DMS114 treated with DMSO at 0.1 percent for 48 hours (cell line): Measurements from ENCODE around the gene CELSR1.
"Not testable (repeated sequence)": the region's sequence is repeated elsewhere in the genome, so short reads cannot be mapped to it uniquely, and the experiment has no call there.

Experiments
- DNase-seq: peaks from one replicate; lab custom pipeline; 2025; ENCODE audit not compliant: unreplicated experiment; lab: John Stamatoyannopoulos, UW

The CELSR1 gene

DNA sequence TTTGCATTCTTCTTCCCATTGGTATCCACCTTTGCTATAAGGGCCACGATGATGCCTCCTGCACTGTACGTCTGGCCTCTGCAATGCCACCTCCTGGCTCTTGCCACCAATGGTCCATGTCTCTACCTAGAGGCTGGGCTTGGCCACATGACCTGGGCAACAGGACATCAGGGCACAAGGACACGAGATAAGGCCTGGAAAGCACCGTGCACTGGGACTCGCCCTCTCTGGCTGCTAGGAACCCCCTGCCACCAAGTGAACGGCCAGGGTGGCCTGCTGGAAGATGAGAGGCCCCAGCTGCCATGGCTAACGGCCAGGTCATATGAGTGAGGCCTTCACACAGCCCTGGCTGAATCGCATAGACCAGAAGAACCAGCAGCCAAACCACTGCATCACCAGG is 114.5 kb downstream of the CELSR1 start:
- no peak for DNase-seq

DNA sequence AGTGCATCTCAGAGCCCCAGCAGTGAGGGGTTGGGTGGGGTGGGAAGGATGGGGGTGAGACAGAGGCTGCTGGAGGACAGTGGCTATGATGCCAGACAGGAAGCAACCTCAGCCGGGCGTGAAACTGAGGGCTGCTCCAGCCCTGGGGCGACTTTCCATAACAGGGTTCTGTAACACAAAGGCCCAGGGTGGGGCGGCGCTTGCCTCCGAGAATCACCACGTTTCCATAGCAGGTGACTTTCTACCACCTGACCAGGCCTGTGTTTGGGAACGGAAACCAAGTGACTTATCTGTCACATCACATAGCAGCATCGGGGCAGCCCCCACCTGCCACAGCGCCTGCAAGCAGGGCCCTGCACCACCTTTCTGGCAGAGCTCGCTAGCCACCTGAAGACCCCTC is 116.2 kb downstream of the CELSR1 start:
- no peak for DNase-seq

DNA sequence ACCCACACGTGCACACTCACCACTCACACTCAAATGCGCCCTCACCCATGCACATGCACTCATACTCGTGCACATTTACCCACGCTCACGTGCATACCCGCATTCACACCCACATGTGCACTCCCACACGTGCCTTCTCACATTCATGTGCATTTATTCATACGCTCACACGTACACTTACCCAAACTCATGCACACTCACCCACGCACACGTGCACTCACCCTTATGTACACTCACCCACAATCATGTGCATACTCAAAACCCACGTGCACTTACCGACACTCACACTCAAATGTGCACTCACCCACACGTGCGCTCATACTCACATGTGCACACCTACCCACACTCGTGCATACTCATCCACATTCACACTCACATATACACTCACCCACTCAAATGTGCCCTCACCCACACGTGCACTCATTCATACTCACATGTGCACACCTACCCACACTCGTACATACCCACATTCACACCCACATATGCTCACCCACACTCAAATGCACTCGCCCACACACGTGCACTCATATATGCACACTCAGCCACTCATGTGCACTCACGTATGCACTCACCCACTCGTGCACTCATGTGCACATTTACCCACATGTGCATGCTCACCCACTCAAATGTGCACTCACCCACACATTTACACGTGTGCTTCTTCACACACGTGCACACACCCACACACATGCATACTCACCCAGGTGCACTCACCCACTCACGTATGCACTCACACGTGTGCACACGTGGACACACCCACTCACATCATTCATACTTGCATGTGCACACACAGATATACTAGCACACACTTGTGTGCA is 117.5 kb downstream of the CELSR1 start:
- DNase-seq: no peak

DNA sequence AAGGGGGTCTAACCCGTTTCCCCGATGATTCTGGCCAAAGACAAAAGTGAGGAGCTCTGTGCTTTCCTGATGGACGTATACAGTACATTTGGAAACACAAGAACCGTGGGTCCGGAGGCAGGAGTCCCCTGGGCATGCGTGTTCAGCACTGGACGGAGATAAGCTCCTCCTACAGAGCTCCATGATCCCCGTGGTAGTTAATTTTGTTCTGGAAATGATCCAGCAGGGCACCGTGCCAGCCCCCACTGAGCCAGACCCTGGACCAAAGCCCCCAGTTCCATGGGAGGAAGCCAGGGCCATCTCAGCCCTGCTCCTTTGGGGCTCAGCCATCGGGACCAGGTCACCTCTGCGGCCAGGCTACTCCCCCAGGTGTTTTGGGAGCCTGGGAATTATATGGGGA is 118.6 kb downstream of the CELSR1 start:
- no peak for DNase-seq

DNA sequence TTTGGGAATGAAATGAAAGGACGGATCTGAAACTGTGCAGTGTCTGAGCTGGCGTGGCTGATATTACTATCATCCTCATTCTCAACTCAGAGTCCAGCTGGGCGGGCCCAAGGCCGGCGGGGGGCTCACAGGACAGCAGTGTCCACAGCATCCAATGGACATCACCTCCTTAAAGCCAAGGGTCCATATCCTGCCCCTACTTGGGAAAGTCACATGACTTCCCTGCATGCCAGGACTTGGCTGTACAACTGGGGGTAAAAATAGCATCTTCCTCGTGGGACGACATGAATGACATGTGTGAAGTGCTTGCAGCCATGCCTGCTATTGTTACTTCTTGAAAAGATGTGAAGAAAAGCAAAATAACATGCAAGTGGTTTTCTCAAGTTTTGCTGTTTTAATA is 119.7 kb downstream of the CELSR1 start:
- DNase-seq: no peak

DNA sequence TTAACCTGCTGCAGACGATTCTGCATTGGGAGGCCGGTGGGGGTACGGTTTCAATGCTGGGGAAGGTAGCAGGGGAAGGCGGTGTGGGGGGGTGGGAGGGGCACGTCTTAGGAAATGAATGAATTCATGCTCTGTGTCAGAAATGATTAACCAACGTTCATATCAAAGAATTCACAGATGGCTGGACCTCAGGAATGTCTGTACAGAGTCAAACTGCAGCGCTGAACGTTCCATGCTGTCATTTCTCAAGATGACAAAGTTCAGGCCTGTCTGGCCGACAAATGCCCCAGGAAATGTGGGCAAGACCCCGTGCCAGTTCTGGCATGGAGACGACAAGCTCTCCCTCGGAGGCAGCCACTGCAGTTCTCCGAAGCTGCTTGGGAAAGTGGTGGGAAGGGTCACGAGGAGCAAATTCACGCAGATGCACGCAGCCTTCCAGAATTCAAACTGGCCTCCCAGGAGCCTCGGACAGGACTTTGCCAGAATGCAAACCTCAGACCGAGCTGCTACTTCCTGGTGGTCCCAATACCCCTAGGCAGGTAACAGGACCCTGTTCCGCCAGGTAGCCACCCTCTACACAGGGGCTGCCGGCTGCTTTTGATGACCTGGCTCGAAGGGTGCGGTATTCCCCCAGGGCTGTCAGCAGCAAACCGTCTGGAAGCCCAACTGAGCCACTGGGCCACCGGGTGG is 120.4 kb downstream of the CELSR1 start:
- DNase-seq: no peak

DNA sequence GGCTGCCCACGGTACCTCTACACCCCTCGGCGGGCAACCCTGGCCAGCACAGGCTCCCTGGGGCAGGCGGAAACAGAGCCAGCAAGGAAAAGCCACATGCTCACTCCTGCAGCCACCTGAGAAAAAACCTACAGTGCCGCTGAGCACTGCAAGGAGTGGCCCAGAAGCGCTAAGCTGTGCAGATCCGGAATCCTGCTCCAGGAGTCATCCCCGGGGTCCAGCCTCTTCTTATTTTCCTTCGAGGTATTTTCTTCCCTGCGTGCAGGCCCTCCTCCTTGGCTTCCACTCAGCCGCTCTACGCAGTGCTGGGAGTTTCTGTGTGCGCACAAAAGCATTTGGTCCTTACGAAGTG is 120.9 kb downstream of the CELSR1 start:
- DNase-seq: no peak

DNA sequence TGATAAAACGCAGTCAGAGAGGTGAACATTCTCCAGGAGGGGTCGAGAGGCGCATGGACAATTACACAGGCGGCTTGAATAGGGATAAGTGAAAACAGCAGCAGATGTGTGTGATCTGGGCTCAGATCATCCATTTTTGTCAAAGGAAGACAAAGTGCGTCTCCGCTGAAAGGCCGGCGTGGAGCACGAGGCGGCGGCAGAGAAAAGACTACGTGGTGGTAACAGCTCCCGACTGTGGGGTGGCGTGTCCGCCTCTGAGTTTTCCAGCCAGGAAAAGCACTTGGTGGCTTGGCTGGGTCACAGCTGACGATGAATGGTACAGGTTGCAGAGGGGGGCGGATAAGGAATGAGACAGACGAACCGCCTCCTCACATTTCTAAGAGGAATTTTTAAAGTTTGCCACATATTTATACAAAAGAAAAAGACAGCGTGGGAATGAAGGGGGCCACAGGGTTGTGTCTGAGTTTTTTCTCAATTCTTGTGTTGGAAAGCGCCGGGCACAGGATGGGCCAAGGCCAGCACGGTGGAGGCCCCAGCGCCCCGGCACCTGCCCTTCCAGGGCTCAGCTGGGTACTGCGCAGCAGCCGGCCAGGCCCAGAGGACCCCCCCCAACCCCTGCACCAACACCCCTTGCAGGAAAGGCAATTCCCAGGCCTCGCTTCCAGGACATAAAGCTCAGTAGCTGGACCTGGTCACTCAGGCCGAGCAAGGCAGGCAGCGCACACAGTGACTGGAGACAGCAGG is 121.5 kb downstream of the CELSR1 start:
- DNase-seq: no peak

DNA sequence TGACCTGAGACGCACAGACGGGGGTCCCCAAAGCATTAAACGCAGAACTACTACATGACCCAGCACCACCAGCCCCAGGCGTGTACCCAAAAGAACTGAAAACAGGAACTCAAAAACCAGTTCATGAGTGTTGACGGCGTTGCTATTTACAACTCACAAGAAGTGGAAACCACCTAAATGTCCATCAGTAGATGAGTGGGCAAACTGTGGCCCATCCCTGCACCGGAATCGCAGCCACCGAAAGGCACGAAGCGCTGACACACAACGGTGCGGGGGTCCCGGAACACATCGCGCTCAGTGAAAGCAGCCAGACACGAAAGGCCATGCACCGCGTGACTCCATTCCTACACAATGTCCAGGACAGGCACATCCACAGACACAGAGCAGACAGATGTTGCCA is 122.7 kb downstream of the CELSR1 start:
- DNase-seq: no peak

DNA sequence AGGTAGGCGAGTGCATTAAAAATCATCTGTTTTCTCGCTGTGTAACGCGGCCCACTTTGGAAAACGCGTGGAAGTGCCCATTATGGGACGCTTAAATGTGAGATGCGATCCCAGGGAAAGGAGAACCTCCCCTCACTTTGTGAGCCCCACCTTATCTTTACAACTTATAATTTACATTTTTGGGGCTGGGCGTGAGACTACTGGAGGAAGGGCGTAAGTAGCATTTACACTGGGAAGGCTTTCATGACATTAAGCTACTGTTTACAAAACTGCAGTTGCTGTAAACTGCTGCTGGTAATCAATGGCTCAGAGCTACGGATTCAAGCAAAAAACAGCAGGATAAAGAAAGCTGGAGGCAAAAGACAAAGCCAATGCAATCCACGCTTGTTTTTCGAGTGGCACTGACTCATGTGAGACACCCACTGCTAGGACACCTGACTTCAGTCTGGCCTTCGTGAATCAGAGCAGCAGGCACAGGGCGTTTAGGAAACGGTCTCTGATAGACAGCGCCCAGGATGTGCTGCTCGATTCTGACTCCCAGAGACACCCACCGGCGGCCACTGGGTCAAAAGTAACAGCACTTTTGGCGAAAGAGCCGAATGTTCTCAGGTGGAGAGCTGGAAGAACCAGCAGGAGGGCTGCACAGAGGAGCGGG is 123.6 kb downstream of the CELSR1 start:
- no peak for DNase-seq

DNA sequence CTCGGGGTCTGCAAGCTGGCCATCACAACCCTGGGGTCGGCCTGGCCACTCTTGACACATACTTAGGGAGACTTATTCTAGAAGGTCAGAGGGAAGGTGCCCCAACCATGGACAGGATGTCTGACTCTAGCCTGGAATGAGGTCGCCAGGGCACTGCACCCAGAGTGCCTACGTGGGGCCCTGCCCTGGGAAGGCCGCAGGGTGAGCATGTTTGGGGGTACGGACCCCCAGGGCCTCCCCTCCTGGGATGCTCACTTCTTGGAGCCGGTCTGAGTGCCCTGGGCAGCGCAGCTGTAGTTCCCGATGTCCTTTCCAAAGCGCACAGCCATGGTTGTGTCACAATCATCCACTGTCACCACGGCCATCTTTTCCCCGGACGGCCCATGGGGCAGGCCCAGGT is 126.1 kb downstream of the CELSR1 start:
- no peak for DNase-seq

DNA sequence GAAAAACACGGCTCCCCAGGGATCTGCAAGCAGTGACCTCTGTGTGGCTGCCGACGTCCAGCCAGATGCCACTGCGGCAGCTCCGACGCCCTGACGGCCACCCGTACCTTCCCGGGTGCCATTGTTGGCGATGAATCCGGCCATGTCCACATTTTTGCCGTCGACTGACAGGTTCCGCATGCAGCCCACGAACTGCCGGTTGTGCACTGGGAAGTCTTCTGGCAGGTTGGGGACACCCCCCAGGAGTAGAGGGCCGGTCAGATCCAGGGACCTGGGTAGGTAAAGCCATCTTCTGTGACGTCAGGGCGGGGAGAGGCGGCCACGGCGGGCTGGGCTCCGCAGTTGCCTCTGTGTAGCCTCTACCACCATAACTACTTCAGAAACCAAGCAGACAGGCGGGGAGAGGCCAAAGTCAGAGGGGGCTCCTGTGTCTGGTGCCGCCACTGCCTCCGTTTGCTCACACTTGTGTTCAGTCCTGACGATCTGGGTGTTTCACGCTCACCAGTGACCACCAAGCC is 127.1 kb downstream of the CELSR1 start:
- DNase-seq: no peak

DNA sequence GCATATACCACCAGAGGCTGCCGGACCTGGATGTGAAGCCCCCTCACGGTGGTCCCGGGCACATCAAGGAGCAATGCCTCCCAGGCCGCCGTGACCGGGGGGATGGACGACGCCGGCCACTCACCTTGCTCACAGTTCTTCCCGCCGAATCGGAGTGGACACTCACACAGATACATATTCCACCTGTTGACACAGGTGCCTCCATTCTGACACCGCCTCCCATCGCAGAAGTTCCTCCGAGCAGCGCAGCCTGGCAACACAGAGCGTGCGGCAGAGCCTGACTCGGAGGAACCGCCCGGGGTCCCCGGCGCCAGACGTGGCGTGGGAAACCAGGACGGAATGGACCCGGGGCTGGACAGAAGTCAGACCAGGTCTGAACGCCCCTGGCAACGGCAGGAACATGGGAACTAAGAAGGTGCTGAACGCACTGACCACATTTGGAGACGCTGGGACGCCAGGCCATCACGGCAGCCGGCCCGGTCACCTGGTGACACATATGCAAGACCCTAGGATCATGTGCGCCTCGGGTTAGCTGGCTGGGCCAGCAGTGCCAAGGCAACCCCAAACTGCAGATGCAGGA is 127.7 kb downstream of the CELSR1 start:
- no peak for DNase-seq

DNA sequence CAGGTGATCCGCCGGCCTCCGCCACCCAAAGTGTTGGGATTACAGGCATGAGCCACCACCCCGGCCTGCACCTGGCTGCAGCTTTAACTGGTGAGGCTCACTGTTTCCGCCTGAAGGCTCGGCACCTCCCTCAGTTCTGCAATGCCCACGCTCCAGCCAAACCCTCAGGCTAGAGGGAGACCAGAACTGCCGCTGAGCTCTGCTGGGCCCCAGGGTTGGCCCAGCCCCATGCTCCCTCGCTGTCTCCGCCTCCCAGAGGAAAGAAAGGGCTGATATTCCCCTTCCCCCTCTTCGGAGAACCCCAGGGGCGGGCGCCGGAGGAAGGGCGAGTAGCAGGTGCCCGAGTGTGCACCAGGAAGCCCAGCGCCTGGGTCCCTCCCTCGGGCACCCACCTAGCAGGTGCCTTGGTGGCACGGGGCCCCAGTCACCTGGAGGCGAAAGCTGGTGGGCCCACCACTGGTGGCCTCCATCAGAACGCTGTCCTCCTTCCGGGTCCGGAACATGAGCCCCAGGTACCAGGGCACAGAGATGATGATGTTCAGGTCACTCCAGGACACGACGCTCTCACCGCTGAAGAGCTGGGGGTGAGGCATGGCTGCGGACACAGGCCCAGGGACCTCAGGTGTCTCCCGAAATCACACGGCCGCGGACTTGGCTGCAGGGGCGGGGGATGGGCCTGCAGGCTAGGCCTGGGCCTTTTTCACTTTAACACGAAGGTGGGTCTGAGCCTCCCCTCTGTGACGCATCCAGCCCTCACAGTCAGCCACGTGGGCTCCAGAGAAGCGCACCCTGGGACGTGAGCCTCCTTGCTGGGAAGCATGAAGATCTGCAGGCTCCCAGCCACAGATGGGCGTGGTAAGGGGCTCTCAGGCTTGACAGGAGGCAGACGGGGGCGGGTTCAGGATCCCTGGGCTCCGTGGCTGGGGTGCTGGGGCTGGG is 128.6 kb downstream of the CELSR1 start:
- no peak for DNase-seq

DNA sequence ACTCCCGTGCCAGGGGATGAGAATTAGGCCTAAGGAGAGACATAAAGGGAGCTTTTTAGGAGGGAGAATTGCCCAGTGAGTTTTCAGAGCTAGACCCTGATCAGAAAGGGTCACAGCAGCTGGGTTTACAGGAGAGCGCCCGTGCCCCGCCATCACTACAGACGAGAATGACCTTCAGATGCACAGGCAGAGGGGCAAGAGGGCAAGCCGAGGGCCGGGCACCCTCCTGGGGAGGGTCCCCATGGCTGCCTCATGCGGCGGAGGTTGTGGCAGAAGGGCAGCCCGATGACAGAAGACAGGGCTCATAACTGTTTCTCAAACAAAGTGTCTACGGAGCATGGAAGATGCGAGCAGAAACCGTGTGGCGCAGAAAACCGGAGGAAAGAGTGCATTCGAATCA is 129.7 kb downstream of the CELSR1 start:
- DNase-seq: no peak

DNA sequence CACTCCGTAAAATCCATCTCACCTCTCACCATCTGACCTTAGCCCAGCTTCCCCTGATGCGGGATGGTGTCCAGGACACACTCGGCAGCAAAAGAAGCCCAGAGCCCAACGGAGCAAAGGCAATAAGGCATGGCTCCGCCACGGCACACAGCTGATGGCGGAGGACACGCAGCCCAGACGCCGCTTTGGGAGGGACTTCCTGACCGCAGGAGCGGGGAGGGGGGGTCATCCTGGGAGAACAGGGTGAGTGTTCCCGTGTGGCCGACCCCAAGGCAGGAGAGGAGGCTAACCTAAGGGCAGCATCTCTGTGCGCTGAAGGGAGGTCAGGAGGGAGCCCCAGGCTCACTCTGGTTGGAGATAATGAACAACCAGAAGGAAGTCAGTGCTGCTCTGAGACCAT is 130.6 kb downstream of the CELSR1 start:
- no peak for DNase-seq

DNA sequence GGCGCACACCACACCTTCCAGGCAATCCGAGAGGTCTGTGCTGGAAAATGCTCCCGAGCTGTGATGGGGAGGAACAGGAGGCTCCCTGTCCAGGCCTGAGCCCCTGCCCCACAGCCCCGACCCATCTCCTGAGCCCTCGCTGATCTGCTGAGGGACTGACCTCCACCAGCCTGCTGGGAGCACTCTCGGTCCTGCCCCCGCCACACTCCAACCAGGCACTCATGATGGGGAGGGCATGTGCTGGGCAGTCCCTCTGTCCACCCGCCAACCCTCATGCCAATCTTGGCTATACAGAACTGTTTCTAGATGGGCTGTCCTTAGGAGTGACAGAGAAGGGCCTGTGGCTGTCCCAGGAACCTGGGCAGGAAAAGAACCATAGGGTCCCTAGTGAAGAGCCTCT is 131.1 kb downstream of the CELSR1 start:
- DNase-seq: no peak

DNA sequence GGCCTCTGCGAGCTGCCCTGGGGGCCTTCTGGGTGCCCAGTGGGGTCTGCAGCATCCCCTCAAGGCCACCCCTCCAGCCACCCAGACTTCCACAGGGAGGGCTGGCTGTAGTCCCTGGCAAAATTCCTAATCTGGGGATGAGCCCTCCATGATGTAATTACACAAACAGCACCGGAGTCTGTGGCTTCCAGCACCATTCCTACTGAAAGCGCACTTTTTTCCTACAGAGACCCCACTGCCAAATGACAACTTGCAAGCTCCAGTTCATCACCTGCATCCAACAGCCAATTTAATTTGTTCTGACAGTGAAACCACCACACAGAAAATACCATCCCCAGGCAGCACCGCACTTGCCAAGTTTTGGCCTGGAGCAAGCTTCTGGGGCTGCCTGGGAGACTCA is 131.5 kb downstream of the CELSR1 start:
- no peak for DNase-seq

DNA sequence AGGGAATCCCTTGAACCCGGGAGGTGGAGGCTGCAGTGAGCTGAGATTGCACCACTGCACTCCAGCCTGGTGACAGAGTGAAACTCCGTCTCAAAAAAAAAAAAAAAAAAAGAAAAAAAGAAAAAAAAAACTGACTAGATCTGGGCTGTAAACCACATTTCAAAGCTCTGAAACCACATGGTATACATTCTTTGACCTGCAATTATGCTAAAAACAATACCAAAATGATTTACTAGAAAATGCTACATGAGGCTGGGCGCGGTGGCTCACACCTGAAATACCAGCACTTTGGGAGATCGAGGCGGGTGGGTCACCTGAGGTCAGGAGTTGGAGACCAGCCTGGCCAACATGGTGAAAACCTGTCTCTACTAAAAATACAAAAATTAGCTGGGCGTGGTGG is 133.5 kb downstream of the CELSR1 start:
- not testable (repeated sequence) for DNase-seq

DNA sequence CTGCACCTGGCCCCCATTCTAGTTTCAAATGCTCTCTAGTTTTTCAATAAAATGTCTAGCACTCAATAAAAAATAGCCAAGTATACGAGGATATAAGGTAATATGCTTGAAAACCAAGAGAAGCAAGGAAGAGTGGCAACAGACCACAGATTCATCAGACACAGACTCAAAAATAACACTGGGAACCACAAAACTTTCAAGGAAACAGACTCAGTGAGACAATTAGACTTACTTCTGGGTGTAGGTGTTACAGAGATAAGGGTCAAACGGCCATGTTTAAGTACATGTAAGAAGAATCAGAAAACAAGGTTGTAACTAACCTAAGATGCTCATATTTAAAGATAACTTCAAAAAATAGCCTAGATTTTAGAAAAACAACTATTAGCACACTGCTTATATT is 134.9 kb downstream of the CELSR1 start:
- no peak for DNase-seq
